ENCODE measurements around the gene ZBTB5.
"Not testable (repeated sequence)": the region's sequence is repeated elsewhere in the genome, so short reads cannot be mapped to it uniquely, and the experiment has no call there.

The ZBTB5 gene

DNA sequence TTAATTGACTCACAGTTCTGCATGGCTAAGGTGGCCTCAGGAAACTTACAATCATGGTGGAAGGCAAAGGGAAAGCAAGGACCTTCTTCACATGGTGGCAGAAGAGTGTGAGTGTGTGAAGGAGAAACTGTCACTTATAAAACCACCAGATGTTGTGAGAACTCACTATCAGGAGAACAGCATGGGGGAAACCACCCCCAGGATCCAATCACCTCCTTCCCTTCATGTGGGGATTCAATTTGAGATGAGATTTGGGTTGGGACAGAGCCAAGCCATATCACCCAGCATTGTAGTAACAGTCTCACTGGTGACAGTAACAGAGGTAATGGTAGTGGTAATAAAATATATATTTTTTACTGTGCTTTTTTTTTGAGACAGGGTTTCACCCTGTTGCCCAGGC lies 18.1 kb downstream of the ZBTB5 start:
- DNase-seq: no peak

DNA sequence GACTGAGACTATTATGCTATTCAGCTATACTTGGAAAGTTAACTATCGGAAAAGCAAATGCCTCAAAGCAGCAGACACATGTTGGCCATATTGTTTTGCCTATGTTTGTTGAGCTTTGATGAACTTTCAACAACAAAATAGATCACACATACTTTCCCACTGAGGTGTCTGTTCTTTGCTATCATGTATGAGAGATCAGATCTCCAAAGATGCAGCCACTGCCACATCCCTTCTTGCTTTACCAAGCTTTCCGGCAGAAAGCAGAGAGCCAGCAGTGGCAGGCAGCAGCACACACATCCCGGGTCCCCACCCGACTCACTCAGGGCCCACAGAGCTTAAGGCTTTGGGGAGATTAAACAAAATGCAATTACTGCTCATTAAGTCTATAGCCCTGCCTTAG lies 18.8 kb downstream of the ZBTB5 start:
- DNase-seq: no peak

DNA sequence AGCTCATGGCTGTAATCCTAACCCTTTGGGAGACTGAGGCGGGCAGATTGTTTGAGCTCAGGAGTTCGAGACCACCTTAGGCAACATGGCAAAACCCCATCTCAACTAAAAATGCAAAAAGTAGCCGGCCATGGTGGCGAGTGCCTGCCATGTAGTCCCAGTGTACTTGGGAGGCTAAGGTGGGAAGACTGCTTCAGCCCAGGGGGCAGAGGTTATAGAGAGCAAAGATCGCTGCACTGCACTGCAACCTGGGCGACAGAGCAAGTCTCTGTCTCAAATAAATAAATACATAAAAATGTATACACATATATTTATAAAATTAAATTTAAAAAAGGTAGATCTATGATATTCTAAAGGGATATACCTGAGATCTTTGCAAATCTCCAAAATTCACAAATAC lies 19.4 kb downstream of the ZBTB5 start:
- no peak for DNase-seq

DNA sequence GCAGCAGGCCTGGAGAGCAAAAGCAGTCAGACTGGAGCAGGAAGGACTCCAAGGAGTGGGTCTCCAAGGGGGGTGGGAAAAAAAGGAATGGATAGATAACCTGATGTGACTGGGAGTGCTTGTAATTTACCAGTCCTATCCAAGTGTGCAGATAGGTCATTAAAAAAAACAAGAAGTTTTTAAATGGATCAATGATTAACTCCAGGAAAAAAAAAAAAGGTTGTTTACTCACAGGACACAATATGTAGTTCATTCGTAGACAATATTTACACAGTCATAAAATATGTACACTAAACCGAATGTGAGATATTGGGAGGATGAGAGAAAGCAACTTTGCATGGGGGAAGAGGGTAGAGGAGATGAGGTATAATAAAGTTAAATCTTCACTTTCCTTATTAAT lies 20.4 kb downstream of the ZBTB5 start:
- no peak for DNase-seq

DNA sequence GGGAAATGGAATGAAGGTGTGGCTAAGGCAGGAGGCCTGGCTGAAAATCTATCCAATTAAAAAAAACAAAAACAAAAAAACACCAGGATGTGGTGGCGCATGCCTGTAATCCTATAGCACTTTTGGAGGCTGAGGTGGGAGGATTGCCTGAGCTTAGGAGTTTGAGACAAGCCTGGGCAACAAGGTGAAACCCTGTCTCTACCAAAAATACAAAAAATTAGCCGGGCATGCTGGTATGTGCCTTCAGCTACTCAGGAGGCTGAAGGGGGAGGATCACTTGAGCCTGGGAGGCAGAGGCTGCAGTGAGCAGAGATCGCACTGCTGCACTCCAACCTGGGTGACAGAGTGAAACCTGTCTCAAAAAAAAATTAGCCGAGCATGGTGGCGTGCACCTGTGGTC lies 21.7 kb downstream of the ZBTB5 start:
- no peak for DNase-seq

DNA sequence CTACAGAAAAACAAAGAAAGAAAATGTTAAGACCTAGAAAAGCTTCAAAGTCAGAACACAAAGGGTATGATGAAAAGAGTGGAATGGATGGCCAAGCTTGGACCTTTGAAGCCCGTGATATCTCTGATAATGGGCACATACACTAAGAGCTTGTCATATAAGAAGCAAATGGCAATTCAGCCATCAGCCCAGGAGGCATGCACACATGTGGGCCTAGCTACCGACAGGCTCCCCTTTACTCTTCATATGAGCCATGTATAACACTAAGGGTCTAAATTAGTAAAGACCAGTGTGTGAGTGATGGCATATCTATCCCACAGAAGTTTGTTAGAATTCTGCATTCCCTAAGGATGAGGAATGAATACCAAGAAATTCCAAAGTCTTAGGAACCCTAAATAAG lies 22.7 kb downstream of the ZBTB5 start:
- no peak for DNase-seq

DNA sequence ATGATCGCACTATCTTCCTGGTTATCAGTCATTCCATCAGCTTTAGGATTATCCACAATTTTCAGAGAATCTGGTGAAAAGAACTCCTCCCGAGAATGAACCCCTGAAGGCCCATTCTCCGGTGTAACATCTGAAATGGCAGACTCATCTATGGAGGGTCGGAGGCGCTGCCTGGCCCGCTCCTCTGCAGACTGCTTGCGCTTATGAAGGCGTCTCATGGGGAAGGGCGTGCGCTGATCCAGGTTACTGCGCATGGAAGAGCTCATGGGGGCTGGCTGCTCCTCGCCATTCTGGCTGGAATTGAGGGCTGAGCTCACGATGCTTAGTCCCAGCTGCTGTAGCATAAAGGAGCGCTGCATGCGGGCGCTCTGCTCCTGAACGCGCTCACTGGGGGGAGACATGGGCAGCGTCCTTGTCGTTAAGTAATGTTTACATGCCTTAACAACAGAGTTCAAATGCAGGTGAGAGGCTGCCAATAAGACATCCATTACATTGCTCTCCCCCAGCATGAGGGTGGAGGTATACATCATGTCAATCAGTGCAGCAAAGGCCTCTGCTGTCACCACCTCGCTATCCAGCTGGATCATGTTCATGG lies 23.4 kb downstream of the ZBTB5 start:
- DNase-seq: no peak

DNA sequence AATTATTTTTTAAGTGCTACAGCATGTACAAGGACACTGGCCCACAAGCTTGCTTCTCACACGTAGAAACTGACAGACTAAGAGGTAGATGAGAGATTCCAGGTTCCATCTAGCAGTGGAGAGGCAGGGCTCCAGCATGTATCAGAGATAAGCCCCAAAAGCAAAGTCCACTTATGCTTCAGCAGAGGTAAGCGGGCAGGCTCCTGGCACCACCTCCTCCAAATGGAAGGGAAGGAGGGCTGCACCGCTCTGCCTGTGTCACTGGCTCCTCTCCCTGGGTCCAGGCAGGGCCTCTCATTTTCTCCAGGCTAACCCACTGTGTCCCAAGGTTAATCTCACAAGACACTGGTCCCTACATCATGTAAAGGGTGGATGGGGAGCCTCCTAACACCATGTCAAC lies 26.9 kb downstream of the ZBTB5 start:
- DNase-seq: no peak

DNA sequence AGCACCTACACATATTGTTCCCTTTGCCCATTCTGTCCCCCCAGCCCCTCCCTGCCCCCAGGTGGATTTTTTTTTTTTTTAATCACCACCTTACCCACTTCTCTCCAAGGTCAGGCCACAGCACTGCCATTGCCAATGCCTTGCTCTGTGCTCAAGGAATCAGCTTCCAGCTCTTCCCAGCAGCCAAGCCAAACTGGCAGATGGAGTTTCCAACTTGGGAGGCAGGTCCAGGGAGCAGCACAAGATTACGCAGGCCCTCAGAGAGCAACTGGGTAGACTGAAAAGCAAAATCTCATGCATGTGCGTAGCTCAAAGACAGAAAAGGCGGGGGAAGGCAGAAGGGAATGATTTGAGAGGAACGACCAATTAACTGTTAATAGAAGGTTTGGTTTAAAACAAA lies 27.6 kb downstream of the ZBTB5 start:
- DNase-seq: no peak

DNA sequence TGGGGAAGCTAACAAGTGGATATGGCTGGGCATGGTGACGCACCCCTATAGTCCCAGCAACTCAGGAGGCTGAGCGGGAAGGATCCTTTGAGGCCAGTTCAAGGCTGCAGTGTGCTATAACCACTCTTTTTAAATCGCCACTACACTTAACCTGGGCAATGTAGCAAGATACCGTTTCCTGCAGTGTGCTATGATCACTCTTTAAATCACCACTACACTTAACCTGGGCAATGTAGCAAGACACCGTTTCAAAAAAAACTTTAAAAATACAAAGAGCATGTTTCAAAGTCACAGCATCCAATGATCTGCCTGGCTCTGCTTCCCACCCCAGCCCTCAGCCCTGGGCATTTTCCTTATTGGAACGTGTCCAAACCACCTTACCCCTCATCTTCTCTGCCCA lies 28.2 kb downstream of the ZBTB5 start:
- no peak for DNase-seq

DNA sequence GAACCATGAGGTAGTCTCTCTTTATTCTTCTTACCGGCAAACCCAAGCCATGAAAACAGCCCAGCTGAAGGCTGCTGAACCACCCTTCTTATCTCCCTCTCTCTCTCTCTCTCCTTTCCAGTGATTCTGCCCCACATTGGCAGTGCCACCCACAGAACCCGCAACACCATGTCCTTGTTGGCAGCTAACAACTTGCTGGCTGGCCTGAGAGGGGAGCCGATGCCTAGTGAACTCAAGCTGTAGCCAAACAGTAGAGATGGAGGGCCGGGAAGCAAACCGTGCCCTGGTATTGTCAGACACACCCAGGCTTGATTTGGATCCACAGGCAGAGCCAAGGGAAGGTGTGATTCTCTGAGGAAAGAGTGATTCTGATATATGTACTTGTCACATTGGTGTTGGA lies 28.7 kb downstream of the ZBTB5 start:
- no peak for DNase-seq

DNA sequence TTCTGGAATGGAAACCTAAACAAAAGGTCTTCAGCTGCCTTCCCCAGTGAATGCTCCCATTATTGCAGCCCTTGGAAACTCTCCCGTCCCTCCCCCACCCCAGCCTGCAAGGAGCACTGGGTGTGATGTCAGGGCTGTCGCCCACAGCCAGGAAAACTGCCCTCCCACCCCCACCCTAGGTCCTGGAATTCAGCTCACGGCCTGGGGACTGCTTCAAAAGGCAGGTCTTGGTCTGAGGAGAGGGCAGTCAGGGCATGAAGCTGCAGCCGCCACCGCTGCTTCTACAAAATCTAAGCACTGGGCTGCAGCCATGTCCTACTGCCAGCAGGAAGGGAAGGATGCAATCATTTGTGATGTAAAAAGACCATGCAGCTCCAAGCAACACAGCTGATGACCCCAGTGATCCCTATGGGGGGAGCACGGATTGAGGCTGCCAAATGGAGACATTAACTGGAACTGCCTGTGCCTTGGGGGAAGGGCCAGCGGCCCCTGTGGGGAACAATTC lies 31.3 kb downstream of the ZBTB5 start:
- no peak for DNase-seq

DNA sequence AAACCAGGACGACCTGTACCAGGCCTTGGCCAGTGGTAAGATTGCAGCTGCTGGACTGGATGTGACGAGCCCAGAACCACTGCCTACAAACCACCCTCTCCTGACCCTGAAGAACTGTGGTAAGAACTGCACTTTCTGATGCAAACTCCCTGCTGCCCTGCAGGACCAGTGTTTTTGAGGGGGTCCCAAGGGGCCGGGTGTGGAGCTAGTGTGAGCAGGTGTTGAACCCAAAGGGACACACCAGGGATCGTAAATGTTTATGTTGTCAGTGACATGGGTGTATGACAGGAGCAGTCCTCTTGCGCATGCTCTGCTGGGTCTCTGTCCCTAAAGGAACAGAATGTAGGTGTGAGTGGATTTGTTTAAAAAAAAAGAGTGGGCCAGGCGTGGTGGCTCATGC lies 33.2 kb downstream of the ZBTB5 start:
- DNase-seq: no peak

DNA sequence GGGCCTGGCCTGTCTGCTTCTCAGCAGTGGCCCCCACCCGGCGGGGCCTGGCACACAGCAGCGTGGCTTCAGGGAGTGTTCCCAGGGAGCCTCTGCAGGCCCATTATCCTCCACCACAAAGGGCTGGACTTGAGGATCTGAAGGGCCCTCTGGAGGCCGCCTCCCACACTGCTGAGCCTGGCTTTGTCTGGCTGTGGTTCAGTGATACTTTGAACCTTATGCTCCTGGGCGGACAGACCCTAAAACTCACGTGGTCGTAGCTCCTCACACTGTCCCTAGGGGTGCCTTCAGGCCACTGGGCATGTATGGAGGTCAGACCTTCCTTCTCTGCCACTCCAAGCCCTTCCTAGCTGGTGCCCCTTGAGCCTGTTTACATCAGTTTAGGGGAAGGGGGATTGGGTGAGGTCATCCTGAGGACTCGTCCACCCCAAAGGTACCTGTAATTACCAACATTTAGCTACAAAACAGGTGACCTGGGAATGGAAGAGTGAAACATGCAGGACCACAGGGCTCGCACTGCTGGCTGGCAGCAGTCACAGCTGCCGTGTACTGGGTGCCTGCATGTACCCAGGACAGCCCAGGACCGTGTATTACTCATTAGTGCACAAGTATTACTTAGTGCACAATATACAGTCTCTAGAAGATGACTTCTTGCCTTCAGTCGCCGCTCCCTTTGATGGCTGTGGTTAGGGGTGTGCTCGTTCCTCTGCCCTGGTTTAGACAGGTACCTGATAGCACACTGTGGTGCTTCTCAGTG lies 34.2 kb downstream of the ZBTB5 start:
- DNase-seq: no peak

DNA sequence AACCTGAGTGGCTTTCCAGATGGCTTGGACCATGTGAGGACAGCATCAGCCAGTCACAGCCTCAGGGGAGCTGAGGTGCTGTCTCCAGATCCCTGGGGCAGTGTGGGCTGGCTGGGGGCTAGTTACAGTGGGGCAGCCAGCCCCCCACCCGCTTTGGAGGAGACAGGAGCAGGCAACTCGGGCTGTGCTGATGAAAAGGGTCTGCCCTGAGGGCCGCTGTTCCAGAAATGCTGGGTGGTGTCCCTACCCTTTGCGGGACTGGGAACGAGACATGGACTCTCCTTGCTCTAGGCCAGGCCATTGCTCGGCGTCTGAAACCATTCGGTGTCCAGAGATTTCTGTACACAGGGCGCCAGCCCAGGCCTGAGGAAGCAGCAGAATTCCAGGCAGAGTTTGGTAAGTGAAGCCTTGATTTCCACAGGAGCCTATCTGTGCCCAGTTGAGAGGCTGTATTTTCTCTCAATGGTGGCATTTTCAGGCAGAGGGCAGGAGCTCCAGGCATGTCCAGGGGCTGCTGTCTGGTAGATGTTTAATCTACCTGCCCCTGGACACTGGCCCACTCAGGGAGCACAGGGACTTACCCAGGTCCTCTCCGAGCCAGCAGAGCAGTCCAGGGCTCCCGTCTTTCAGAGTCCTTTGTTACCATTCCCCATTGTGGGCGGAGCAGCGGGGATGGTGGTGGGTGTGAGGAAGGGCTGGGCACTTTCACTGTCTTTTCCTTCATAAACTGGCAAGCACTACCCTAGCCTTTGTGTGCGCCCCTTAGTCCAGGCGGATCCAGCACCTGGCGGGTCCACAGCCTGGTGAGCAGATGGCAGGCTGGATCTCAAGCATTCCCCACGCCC lies 35.6 kb downstream of the ZBTB5 start:
- no peak for DNase-seq

DNA sequence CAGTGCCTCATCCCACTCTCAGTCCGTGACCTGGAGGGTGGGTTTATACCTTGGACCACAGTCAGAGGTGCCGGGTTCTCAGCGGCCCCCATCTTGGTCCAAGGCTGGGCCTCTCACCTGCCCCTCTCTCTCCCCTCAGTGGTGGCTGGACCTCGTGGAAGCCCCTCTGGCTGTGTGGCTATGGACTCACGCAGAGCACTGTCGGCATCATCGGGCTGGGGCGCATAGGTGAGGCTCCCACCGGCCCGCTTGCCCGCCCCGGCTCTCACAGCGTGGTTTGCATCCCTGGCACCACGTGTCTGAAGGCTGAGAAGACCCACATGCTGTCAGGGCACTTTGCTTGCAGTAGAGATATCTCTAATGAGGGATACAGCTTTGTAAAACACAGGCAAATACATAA lies 36.9 kb downstream of the ZBTB5 start:
- DNase-seq: no peak

DNA sequence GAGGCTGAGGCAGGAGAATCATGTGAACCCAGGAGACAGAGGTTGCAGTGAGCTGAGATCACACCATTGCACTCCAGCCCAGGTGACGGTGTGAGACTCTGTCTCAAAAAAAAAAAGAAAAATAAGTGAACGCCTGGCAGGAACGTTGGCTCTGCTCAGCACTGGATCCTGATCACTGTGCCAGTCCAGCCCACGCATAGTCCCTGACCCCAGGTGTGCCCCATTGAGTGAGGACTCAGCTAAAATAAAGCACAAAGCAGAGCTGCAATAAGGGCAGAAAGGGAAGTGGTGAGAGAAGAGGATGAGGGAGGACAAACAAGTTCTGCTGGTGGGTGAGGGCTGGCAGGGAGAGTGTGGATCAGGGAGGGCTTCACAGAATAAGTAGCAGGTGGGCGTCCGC lies 38.4 kb downstream of the ZBTB5 start:
- no peak for DNase-seq

DNA sequence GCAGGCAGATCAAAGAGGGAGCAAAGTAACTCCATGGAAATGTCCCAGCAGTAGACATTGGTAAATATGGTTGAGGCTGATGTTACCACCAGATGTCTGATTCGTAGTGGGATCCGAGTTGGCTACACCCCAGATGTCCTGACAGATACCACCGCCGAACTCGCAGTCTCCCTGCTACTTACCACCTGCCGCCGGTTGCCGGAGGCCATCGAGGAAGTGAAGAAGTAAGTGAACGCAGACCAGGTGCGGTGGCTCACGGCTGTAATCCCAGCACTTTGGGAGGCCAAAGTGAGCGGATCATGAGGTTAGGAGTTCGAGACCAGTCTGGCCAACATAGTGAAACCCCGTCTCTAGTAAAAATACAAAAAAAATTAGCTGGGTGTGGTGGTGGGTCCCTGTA lies 38.8 kb downstream of the ZBTB5 start:
- not testable (repeated sequence) for DNase-seq

DNA sequence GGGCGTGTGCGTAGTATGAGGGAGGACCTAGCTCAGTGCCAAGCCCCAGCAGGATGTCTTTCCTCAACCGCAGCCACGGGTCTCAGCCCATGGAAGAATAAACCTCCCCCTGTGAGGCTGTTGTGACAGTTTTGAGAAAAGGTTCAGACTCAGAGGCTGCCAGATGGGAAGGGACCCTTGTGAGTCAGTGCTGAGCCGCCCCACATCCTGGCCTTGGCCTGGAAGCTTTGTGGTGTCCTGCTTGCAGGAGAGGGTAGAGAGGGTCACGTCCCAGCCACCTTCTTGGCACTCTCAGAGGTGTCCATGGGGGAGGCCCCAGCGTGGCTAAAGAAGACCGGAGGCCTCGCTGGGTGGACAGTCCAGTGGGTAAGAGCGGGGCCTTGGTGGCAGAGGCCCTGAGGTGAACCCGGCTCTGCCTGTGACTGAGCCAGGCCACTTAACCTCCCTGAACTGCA lies 39.9 kb downstream of the ZBTB5 start:
- no peak for DNase-seq

DNA sequence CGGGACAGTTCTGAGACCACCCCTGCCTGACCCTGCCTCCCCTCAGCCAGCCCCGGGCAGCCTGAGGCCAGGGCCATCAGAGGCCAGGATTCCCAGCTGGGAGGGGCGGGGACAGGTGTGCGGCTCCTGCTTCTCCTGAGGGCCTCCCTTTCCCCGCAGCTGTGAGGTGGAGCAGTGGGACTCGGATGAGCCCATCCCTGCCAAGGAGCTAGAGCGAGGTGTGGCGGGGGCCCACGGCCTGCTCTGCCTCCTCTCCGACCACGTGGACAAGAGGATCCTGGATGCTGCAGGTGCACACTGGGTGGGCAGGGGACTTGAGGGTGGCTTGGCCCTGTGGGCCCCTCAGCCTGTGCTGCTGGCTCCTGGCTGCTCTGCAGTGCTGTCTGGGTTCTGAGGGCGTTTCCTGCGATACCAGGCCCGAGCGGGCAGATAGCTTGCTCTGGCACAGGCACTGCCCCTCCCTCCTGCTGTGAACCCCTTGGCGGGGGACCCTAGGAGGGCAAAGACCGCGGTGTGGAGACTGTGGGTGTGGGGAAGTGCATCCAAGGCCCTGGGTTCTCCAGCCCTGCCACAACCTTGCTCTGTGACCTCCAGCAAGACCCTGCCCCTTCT lies 40.5 kb downstream of the ZBTB5 start:
- DNase-seq: no peak

DNA sequence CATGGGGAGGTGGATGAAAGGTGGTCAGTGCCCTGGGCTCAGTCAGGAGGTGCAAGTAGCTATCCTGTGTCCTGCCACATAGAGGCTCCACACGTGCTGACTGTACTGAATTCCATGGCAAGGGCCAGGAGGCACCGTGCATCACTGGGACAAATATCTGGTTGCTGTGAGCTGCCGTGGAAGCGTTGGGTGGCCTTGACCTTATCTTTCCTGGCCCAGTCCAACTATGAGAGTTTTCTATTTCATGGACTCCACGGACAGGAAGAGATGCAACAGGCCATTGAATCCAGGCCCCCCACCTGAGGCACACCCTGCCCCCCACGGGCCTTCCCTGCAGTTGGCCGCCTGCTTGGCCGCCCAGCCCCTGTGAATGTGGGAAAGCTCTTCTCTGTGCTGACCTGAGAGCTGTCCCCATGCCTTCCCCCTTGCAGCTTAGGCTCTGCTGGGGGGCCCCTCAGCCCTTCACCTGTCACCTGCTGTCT lies 41.0 kb downstream of the ZBTB5 start:
- DNase-seq: no peak

DNA sequence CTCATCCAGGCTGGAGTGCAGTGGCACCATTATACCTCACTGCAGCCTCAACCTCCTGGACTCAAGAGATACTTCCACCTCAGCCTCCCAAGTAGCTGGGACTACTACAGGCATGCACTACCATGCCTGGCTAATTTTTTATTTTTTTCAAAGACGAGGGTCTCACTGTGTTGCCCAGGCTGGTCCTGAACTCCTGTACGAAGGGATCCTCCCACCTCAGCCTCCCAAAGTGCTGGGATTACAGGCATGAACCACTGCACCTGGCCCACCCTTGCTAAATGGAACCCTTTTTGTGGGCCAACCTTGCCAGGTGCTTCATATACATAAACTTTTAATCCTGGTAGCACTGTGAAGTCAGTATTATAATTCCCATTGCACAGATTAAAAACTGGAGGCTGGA lies 41.7 kb downstream of the ZBTB5 start:
- DNase-seq: no peak

Measured in CD4-positive, alpha-beta T cell treated with Interleukin-21 for 1 hour (primary cell).